GM12878 (cell line): ENCODE measurements around the gene MDM4. TPM values are rescaled to one million over a fixed set of nuclear protein-coding genes. Genes with fewer than 3 reads are reported as not detected.

Experiments
- ATF7 ChIP-seq: fragments of 450-650 bp; IDR thresholded peaks from 2 replicates; pipeline ENCODE4 v1.6.1; 2016; ENCODE audit warnings: low read depth, mild to moderate bottlenecking
- BMI1 ChIP-seq: fragments of 450-650 bp; IDR thresholded peaks from 2 replicates; pipeline ENCODE4 v1.6.1; 2016; ENCODE audit warnings: mild to moderate bottlenecking, moderate library complexity, borderline replicate concordance
- BRCA1 ChIP-seq: IDR thresholded peaks from 2 replicates; pipeline ENCODE4 v1.6.1; 2011; ENCODE audit warnings: low read depth, low read length, improper control_type of control experiment
- CHD1 ChIP-seq: IDR thresholded peaks from 2 replicates; pipeline ENCODE4 v1.6.1; 2012; ENCODE audit warnings: low read depth, low read length, improper control_type of control experiment
- GABPA ChIP-seq: IDR thresholded peaks from 2 replicates; pipeline ENCODE4 v1.6.1; 2014; ENCODE audit warnings: antibody characterized with exemption, low read depth, mild to moderate bottlenecking, inconsistent platforms
- HCFC1 ChIP-seq: fragments of 150-350 bp; IDR thresholded peaks from 2 replicates; pipeline ENCODE4 v1.6.1; 2014; ENCODE audit warnings: low read length
- JUND ChIP-seq: IDR thresholded peaks from 2 replicates; pipeline ENCODE4 v1.6.1; 2012; ENCODE audit warnings: low read depth, mild to moderate bottlenecking, low read length, improper control_type of control experiment, moderate library complexity
- MEF2A ChIP-seq: IDR thresholded peaks from 2 replicates; pipeline ENCODE4 v1.6.1; 2011; ENCODE audit warnings: low read depth, mild to moderate bottlenecking, low read length, moderate library complexity; ENCODE audit not compliant: insufficient read depth
- MEF2B ChIP-seq: fragments of 450-650 bp; IDR thresholded peaks from 2 replicates; pipeline ENCODE4 v1.6.1; 2018; ENCODE audit warnings: mild to moderate bottlenecking, moderate library complexity; ENCODE audit not compliant: partially characterized antibody, poor library complexity, severe bottlenecking
- MTA3 ChIP-seq: IDR thresholded peaks from 2 replicates; pipeline ENCODE4 v1.6.1; 2012; ENCODE audit warnings: low read length, inconsistent platforms, borderline replicate concordance
- NKRF ChIP-seq: fragments of 450-650 bp; conservative IDR thresholded peaks from 2 replicates; pipeline ENCODE4 v1.6.1; 2017; ENCODE audit warnings: mild to moderate bottlenecking, moderate library complexity
- NR2C2 ChIP-seq: IDR thresholded peaks from 2 replicates; pipeline ENCODE4 v1.6.1; 2011; ENCODE audit warnings: borderline replicate concordance, low read depth; ENCODE audit not compliant: control insufficient read depth, insufficient read length
- PAX8 ChIP-seq: fragments of 450-650 bp; IDR thresholded peaks from 2 replicates; pipeline ENCODE4 v1.6.1; 2017; ENCODE audit warnings: mild to moderate bottlenecking, moderate library complexity
- RELB ChIP-seq: fragments of 450-650 bp; IDR thresholded peaks from 2 replicates; pipeline ENCODE4 v1.6.1; 2017; ENCODE audit warnings: low read depth, mild to moderate bottlenecking, moderate library complexity
- SIN3A ChIP-seq: IDR thresholded peaks from 2 replicates; pipeline ENCODE4 v1.6.1; 2012; ENCODE audit warnings: low read depth, low read length, improper control_type of control experiment
- SMC3 ChIP-seq: IDR thresholded peaks from 2 replicates; pipeline ENCODE4 v1.6.1; 2011; ENCODE audit warnings: low read length, improper control_type of control experiment, borderline replicate concordance
- SP1 ChIP-seq: IDR thresholded peaks from one replicate; pipeline ENCODE4 v1.6.1; 2011; ENCODE audit warnings: low read depth, low read length
- SUZ12 ChIP-seq: fragments of 200-600 bp; sonication (generic); IDR thresholded peaks from one replicate; pipeline ENCODE4 v1.6.1; 2018; ENCODE audit warnings: antibody characterized with exemption, mild to moderate bottlenecking; ENCODE audit not compliant: unreplicated experiment
- ZNF217 ChIP-seq: fragments of 450-650 bp; IDR thresholded peaks from 2 replicates; pipeline ENCODE4 v1.6.1; 2017; ENCODE audit warnings: antibody characterized with exemption, mild to moderate bottlenecking
- ZNF384 ChIP-seq: IDR thresholded peaks from 2 replicates; pipeline ENCODE4 v1.6.1; 2012; ENCODE audit warnings: low read depth, mild to moderate bottlenecking, low read length, improper control_type of control experiment, borderline replicate concordance
- polyA plus RNA-seq, 11 experiments: library from polyadenylated mRNA; depleted of rRNA in 4 of 11; unstranded in 6 of 11; stranded (reverse) in 5 of 11; fragments of >200 nt; fragmentation: Nextera tagmentation in 4 of 11; fragmentation: Illumina TruSeq in 1 of 11; extraction: Ambion mirVana in 4 of 11; extraction: Trizol in 1 of 11; gene quantifications; 1 replicate in 1 of 11; 2 replicates in 10 of 11; pipeline versions ENCODE4 v1.2.1 to v1.2.3, GENCODE V29; 2011 to 2016; ENCODE audit warnings: inconsistent platforms in 2 of 11, missing spikeins in 2 of 11, low read depth in 1 of 11
- total RNA-seq, 4 experiments: library from RNA; depleted of rRNA in 3 of 4; stranded (reverse); fragments of >200 nt in 3 of 4; fragmentation: Illumina TruSeq in 1 of 4; extraction: Trizol in 1 of 4; gene quantifications; 2 replicates each; pipeline versions ENCODE4 v1.2.1 to v1.2.3, GENCODE V29; 2013 to 2021
- TF ChIP-seq, protein P1 (sequence below): fragments of 450-650 bp; IDR thresholded peaks from 2 replicates; pipeline ENCODE4 v1.6.1; 2016; ENCODE audit warnings: mild to moderate bottlenecking
- TF ChIP-seq, protein P2 (sequence below): fragments of 450-650 bp; IDR thresholded peaks from 2 replicates; pipeline ENCODE4 v1.6.1; 2017; ENCODE audit warnings: mild to moderate bottlenecking, moderate library complexity

The MDM4 gene
- total and polyA plus RNA-seq, 10 of the 15 experiments (the other 5 are each of a cell fraction or from before 2014, with no cell fraction given): 2.5 to 74.4 (median 22.7) TPM

DNA sequence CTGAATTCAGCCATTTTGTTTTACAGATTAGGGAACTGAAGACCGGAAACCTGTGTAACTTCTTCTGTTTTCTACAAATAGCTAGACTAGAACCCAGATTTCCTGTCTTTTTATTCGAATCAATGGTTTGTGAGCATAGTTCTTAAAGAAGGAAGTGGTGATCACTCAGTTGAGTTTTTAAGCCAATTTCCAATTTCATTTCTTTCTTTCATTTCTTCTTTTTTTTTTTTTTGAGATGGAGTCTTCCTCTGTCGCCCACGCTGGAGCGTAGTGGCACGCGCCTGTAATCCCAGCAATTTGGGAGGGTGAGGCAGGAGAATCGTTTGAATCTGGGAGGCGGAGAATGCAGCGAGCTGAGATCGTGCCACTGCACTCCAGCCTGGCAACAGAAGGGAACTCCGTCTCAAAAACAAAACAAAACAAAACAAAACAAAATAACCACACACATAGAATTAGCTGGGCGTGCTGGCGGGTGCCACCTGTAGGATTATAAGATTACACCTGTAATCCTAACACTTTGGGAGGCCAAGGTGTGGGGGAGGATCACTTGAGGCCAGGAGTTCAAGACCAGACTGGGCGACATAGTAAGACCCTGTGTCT lies 3.0 kb upstream of the MDM4 start (continued):
- TF ChIP-seq BRCA1: no peak
- TF ChIP-seq, protein P1, sequence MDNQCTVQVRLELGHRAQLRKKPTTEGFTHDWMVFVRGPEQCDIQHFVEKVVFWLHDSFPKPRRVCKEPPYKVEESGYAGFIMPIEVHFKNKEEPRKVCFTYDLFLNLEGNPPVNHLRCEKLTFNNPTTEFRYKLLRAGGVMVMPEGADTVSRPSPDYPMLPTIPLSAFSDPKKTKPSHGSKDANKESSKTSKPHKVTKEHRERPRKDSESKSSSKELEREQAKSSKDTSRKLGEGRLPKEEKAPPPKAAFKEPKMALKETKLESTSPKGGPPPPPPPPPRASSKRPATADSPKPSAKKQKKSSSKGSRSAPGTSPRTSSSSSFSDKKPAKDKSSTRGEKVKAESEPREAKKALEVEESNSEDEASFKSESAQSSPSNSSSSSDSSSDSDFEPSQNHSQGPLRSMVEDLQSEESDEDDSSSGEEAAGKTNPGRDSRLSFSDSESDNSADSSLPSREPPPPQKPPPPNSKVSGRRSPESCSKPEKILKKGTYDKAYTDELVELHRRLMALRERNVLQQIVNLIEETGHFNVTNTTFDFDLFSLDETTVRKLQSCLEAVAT: peak; percentile 88
- no peak for TF ChIP-seq SP1
- TF ChIP-seq, protein P2, sequence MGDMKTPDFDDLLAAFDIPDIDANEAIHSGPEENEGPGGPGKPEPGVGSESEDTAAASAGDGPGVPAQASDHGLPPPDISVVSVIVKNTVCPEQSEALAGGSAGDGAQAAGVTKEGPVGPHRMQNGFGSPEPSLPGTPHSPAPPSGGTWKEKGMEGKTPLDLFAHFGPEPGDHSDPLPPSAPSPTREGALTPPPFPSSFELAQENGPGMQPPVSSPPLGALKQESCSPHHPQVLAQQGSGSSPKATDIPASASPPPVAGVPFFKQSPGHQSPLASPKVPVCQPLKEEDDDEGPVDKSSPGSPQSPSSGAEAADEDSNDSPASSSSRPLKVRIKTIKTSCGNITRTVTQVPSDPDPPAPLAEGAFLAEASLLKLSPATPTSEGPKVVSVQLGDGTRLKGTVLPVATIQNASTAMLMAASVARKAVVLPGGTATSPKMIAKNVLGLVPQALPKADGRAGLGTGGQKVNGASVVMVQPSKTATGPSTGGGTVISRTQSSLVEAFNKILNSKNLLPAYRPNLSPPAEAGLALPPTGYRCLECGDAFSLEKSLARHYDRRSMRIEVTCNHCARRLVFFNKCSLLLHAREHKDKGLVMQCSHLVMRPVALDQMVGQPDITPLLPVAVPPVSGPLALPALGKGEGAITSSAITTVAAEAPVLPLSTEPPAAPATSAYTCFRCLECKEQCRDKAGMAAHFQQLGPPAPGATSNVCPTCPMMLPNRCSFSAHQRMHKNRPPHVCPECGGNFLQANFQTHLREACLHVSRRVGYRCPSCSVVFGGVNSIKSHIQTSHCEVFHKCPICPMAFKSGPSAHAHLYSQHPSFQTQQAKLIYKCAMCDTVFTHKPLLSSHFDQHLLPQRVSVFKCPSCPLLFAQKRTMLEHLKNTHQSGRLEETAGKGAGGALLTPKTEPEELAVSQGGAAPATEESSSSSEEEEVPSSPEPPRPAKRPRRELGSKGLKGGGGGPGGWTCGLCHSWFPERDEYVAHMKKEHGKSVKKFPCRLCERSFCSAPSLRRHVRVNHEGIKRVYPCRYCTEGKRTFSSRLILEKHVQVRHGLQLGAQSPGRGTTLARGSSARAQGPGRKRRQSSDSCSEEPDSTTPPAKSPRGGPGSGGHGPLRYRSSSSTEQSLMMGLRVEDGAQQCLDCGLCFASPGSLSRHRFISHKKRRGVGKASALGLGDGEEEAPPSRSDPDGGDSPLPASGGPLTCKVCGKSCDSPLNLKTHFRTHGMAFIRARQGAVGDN: no peak
- TF ChIP-seq MEF2B: no peak
- TF ChIP-seq MTA3: peak; percentile 50; the same call in 1 of the 2 replicates
- TF ChIP-seq SUZ12: no peak
- peak; percentile 37; the same call in 1 of the 2 replicates for TF ChIP-seq BMI1
- TF ChIP-seq MEF2A: peak; percentile 77
- TF ChIP-seq JUND: no peak
- TF ChIP-seq GABPA: peak; percentile 28; the same call in 1 of the 2 replicates
- TF ChIP-seq ZNF217: peak; percentile 94
- TF ChIP-seq RELB: peak; percentile 92
- peak; percentile 88 for TF ChIP-seq ATF7
- no peak for TF ChIP-seq NR2C2
- TF ChIP-seq PAX8: no peak
- no peak for TF ChIP-seq HCFC1
- no peak for TF ChIP-seq CHD1
- TF ChIP-seq SIN3A: no peak
- no peak for TF ChIP-seq SMC3
- no peak for TF ChIP-seq NKRF
- peak; percentile 81 for TF ChIP-seq ZNF384
